Measurements from ENCODE around the gene CLTCL1. TPM values are rescaled to one million over a fixed set of nuclear protein-coding genes. Genes with fewer than 3 reads are reported as not detected.

CLTCL1 gene
- total RNA-seq, 2 donors from 2014 or later, result 2.1 to 4.6 TPM

DNA sequence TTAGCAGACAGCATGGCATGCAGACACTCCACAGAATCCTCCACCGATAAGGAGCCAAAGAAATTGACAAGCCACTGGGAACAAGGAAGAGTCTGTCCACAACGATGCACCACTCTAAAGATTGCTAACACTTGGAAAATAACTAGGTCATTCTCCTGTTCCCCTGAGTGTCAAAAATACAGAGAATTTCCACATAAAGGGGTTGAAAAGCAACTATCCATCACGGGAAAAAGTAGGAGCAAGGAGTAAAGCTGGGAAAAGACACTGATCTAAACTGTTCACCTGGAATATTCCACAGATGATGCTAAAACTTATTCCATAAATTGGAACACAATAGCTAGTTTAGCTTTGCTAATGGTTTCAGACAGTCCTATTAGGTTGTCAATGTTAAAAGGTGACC, 66.0 kb downstream of the CLTCL1 start:
- intact Hi-C loops (cut with DNase I, micrococcal nuclease), result no loop called here
- no peak for DNase-seq

DNA sequence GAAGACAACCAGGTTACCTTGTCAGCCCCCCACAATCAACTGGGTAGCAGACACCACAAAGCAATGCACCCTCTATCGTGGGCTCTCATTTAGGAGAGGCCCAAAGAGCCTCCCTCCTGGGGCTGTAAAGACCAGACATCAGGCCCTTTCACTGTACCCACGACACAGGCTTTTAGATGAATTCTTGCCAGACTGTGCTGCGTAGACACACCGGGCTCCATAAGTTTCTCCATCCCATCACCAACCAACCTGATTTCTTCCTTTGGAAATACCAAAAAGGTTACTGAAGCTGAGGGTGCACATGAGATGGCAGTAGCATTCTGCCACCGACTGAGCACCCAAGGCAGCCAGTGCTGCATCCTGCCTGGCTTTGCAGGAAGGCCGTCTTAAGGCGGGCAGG, 66.5 kb downstream of the CLTCL1 start:
- DNase-seq (no peak), ATAC-seq (no peak)
- intact Hi-C loops (cut with DNase I, micrococcal nuclease), result no loop called here

More for the DNA sequence above, 66.0 kb downstream of the CLTCL1 start:
- no peak for ATAC-seq

DNA sequence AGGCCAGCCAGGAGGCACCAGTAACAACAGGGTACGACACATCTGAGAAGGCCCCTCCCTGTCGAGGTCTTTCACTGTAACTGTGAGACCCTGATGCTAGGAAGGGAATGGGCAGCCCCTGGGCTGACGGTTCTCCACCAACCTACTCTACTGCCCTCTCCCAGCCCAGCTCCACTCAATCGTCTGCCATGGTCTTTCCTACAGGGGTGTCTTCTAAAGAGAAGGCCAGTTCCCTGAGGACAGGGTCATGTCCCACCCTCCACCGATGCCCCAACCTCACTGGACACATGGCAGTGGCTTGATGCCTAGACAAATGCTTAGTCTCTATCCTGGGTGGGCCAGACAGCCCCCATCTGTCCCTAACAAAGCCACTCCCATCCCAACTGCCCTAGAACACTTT, 67.0 kb downstream of the CLTCL1 start:
- no peak for DNase-seq
- intact Hi-C loops (cut with DNase I, micrococcal nuclease), result no loop called here
- no peak for ATAC-seq

DNA sequence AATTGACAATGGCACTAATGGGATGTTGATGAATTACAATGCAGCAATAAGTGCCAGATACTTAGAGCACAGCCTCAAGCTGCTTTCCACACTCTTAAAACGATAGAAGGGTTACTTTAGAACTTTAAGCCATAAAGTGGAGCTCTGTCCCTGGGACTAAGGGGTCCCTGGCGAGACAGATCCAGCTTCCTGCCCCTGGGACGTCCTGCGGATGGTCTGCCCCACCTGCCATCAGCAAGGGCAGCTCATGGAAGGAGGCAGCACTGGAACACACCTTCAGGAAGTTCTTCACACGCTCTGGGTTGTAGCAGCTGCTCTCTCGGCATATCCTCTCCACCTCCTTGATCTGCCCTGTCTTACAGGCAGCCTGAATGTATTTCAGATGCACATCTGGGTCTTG, 67.9 kb downstream of the CLTCL1 start:
- intact Hi-C loops (cut with DNase I, micrococcal nuclease), result no loop called here
- DNase-seq (no peak), ATAC-seq (no peak)

DNA sequence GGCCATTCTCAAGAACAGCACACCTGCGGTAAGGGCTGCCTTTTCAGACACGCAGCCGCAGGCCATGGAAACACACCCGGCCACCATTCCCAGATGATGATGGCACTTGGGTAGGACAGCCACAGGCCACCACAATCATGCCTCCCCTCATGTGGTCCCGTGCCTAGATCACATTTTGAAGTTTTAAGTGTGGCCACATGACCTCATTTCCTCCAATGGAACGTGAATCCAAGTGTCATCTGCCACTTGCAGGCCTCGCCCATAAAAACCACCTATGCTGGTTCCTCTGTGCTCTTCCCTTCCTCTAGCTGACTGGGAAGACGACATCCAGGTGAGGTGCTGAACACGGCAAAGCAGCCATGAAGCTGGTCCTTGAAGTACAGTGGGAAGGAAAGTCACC, 68.4 kb downstream of the CLTCL1 start:
- DNase-seq, result no peak
- ATAC-seq, result no peak
- intact Hi-C loops (cut with DNase I, micrococcal nuclease), result no loop called here

DNA sequence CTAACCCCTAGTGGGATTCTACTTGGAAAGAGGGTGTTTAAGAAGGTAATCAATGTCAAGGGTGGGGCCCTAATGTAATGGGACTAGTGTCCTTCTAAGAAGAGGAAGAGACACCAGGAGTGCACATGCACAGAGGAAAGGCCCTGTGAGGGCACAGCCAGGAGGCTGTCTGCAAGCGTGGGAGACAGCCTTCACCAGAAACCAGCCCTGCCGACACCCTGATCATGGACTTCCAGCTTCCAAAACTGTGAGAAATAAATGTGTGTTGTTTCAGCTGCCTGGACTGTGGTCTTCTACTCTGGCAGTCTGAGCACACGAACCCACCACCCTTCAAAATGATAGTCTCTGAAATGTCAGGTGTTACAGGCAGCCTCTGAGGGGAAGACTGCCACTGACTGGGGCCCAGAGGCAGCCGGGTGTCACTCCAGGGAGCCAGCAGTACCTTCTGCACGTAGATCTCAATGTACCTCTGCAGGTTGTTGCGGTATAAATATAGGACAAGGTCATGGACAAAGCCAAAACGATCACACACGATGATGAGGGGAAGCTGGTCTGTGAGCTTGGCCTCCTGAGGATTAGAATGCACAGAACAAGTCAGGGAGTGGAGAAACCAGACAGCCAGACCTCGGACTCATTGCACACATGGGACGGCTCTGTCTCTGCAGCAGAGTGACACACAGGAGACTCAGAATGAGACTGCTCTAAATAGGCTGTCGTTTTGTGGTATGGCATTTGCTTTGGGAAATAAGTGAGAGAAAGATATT, 69.1 kb downstream of the CLTCL1 start:
- DNase-seq (no peak), ATAC-seq (no peak)
- intact Hi-C loops (cut with DNase I, micrococcal nuclease), result no loop called here

DNA sequence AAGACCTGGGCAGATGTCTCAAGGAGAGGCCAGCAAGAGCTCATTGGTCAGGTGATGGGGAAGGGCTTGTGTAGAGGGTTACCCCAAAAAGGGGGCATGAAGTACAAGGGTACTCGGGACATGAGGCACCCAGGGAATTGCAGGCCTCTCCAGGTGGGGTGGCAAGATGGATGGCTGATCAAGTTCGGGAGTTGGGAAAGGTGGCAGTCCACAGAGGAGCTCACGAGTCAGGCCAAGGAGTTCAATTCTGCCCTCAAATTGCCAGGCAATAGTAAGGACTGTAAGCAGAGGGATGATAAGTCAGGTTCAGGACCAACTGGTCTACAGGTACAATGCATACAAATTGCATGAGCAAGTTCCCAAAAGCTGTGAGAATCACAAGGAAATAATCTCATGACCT, 70.7 kb downstream of the CLTCL1 start:
- intact Hi-C loops (cut with DNase I, micrococcal nuclease), result no loop called here
- no peak for DNase-seq
- ATAC-seq, result no peak

DNA sequence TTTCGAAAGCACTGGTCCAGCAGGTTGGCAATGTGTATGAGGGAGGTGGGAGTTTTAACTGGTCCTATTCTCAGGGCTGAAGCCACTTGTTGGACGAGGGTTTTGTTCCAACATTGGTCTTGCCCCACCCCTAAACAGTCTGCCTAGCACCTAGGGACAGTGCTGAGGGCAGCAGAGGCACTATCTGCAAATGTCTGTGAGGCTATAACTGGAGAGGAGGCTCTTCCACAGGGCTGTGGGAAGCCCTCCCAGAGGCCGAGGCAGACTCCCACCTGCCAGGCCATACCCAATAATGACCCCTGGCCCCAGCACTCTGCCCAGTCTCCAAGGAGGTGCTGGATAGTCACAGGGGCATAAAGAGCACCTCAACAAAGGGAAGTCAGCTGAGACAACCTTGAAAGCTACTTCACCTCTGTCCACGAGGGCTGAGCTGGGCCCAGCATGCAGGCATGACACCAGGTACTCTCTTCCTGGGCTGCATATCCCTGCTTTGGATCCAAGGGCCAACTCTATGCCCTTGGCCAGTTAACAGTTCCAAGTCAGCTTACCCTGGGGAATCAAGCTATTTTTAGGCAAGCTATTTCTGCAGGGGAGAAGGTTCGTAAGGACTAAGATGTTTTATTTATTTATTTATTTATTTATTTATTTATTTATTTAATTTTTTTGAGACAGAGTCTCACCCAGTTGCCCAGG, 72.8 kb downstream of the CLTCL1 start:
- ATAC-seq, result peak; percentile 32
- intact Hi-C loops (cut with DNase I, micrococcal nuclease), result no loop called here

DNA sequence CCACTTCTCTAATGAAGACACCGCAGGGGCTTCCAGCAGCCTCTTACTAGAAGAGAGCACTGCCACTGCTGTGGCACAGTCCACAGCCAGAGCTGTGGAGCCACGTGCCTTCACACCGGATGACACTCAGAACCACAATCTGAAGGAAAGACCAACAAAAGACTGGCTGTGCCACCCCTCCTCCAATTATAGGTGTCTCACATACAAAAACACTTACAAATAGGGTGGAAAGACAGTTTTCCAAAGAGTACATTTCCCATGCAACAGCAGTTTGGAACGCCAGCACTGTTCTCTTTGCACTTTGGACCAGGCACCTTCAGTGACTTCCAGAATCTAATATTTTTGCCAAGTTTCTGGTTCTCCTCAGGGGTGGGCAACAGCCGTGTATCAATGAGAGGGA, 74.9 kb downstream of the CLTCL1 start:
- intact Hi-C loops (cut with DNase I, micrococcal nuclease), result no loop called here
- DNase-seq (no peak), ATAC-seq (no peak)

More for the DNA sequence above, 72.8 kb downstream of the CLTCL1 start:
- DNase-seq, result no peak

DNA sequence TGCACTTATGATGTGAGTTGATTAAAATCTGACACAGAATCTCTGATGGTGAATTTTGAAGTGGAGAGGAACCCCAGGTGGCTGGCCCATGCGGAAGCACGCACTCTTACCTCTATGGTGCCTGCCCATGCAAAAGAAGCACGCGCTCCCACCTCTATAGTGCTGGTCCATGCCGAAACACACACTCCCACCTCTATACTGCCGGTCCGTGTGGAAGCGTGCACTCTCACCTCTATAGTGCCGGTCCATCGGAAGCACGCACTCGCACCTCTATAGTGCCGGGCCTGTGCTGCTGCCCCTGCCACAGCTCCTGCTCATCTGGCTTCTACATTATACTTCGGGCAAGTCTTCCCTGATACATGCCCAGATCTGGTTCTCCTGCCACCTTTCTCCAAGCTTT, 76.2 kb downstream of the CLTCL1 start:
- DNase-seq (no peak), ATAC-seq (no peak)
- intact Hi-C loops (cut with DNase I, micrococcal nuclease), result no loop called here

DNA sequence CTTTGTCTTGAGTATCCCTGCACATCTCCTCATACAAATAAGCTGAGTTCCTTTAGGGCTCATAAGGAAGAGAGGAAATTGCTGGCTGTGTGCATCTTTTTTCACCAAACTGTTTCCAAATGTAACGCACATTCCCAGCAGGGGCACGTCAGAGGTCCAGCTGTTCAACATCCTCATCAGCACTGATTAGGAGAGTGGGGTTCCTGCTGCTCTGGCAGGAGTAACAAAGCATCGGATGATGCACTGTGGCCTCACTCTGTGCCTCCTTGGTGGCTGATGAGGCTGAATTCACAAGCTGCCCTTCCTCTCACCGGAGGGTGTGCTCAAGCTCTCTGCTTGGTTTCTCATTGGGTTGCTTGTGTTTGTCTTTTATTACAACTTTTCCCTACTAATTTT, 77.4 kb downstream of the CLTCL1 start:
- no peak for ATAC-seq
- no peak for DNase-seq
- intact Hi-C loops (cut with DNase I, micrococcal nuclease), result no loop called here

DNA sequence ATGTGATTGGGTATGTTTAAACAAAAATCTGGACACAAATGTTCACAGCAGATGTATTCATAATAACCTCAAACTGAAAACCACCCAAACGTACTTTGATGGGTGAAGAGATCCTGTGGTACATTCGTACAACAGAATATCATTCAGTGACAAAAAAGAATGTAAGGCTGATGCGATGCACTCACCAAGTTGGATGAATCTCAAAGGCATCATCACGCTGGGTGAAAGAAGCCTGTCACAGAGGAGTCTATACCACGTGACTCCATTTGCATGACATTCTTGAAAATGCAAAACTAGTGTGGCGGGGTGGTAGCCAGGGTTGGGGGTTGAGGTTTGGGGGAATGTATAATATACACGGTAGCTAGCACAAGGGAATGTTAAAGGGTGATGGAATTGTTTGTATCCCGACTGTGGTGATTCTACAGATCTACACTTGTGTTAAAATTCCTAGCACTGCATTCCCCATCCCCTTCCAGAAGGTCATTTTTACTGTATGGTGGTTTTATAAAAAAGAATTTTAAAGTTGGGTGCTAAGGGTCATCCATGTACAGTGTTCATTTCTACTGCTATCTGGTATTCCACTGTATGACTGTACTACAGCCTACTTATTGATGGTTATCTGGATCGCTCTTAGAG, 78.0 kb downstream of the CLTCL1 start:
- DNase-seq (no peak), ATAC-seq (no peak)
- intact Hi-C loops (cut with DNase I, micrococcal nuclease), result no loop called here

DNA sequence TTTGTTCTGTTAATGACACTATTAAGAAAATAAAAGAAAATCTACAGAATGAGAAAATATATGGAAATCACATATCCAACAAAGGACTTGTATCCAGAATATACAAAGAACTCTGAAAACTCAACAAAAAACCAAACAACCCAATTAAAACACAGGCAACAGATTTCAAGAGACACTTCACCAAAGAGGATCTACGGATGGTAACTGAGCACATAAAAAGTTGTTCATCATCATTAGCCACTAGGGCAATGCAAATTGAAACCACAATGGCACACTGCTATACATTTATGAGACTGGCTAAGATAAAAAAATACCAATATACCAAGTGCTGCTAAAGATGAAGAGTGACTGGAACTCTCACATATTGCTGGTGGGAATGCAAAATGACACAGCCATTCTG, 78.5 kb downstream of the CLTCL1 start:
- intact Hi-C loops (cut with DNase I, micrococcal nuclease), result no loop called here
- ATAC-seq, result no peak
- no peak for DNase-seq

DNA sequence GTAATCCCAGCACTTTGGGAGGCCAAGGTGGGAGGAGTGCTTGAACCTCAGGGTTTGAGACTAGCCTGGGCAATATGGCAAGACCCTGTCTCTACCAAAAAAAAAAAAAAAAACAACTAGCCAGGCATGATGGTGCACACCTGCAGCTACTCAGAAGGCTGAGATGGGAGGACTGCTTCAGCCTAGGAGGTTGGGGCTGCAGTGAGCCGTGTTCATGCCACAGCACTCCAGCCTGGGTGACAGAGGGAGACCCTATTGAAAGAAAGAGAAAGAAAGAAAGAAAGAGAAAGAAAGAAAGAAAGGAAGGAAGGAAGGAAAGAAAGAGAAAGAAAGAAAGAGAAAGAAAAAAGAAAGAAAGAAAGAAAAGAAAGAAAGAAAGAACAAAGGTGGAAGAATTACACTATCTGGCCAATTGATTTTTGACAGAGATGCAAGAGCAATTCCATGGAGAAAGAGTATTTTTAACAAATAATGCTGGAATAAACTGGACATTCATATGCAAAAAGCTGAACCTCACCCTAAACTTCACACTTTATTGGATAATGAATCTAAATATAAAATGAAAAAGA, 79.1 kb downstream of the CLTCL1 start:
- intact Hi-C loops (cut with DNase I, micrococcal nuclease), result no loop called here
- ATAC-seq, result no peak
- no peak for DNase-seq

DNA sequence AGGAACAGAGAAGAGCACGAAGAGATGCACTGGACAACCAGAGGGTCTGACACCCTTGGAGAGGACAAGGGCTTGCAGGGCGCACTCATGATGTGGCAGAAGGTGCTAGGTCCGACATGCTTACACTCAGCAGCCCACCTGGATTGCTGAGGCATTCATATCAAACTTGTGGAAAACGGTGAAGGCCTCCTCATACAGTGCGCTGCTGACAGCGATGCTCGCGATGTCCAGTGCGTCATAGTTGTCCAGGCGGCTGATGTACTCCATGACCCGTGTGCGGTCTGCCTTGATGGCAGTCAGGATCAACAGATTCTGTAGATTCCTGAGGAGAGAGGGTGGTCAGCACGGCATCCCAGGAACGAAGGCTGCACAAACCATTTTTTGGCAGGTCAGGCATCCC, 81.3 kb downstream of the CLTCL1 start:
- intact Hi-C loops (cut with DNase I, micrococcal nuclease), result no loop called here
- DNase-seq (no peak), ATAC-seq (no peak)

DNA sequence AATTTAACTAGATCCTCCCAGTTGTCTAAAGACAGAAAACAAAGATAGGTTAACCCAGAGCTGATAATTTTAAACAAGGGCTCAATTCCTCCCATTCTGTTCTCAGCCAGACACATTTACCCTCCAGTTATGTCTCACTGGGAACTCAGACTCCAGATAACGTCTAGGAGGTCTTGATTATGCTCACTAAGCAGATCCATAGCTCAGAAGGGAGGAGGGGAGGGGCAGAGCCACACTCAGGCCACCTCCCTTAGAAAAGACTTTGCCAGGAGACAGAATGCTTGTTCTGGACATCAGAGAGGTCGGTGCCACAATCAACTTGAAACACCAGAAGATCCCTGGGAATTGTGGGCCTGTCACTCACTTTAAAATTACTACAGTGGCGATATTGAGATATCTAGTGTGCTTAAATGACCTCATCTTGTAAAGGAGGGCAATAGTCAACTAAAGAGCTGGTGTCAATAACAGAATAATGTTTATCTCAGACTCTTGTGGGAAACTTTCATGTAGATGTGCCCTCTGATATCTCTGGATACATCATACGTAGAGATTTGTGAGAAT, 83.2 kb downstream of the CLTCL1 start:
- ATAC-seq (no peak), DNase-seq (no peak)
- intact Hi-C loops (cut with DNase I, micrococcal nuclease), result no loop called here

DNA sequence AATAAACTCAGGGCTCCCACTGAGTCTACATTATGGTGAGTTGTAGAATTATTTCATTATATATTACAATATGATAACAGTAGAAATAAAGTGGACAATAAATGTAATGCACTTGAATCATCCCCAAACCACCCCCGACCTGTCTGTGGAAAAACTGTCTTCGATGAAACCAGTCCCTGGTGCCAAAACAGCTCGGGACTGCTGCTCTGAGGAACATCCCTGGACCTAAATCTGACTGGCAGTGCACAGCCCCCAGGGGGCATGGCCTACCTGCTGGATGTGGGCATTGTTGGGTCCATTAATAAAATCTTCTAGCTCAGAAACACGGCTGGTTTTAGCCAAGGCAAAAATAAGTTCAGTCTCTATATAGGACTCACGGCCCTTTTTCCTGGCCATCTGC, 83.6 kb downstream of the CLTCL1 start:
- no peak for DNase-seq
- intact Hi-C loops (cut with DNase I, micrococcal nuclease), result no loop called here
- ATAC-seq, result no peak

DNA sequence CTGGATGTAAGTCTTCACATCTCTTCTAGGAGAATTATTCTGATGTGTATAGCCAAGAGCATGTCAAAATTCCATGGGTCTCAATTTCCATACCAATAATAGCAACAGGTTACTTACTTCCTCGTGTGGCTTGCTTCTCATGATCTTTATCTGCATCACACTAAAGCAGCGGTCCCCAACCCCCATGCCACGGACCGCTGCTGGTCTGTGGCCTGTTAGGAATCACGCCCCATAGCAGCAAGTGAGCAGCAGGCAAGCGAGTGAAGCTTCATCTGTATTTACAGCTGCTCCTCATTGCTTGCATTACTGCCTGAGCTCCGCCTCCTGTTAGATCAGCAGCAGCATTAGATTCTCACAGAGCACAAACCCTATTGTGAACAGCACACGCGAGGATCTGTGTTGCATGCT, 84.1 kb downstream of the CLTCL1 start:
- intact Hi-C loops (cut with DNase I, micrococcal nuclease), result no loop called here
- ATAC-seq (no peak), DNase-seq (no peak)

DNA sequence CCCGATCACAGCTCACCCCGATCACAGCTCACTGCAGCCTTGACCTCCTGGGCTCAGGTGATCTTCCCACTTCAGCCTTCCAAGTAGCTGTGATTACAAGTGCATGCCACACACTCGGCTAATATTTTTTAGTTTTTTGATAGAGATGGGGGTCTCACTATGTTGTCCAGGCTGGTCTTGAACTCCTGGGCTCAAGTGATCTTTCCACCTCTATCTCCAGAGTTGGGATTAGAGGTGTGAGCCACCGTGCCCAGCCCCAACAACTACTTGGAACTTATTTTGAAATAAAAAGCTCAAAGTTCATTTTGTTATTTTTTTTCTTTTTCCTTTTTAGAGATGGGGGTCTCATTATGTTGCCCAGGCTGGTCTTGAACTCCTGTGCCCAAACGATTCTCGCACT, 85.2 kb downstream of the CLTCL1 start:
- no peak for ATAC-seq
- intact Hi-C loops (cut with DNase I, micrococcal nuclease), result no loop called here
- DNase-seq, result no peak

DNA sequence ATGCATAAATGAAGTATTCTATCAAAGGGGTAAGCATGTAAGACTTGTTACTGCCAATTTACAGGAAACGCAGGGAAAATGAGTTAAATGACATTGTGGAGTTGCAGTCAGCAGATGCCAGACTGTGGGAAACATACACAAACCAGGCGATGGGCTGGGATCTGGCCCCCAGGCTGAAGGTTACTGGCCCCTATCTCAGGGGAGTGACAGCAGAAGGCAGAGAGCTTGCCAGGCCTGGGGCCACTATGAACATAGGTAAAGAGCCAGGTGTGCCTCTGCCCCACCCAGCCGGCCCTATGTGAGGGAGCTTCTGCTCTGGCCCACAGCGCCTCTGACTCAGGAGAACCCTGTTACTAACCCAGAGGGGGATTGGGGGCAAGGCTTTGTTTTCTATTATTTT, 86.9 kb downstream of the CLTCL1 start:
- intact Hi-C loops (cut with DNase I, micrococcal nuclease), result no loop called here
- DNase-seq (peak in 1 of 2 donors; percentile 32), ATAC-seq (peak; percentile 78)

Measured in left colon (tissue), 2 donors.